VCaP (cell line): Measurements from ENCODE around the gene NIPSNAP2.

ENCODE experiments used
- H3K27ac ChIP-seq: fragments of 450-650 bp; 2 replicates; pipeline ENCODE4 v1.5.1; 2017
- TF ChIP-seq, protein P1 (sequence below): fragments of 450-650 bp; conservative IDR thresholded peaks from 2 replicates; pipeline ENCODE4 v1.5.1; 2017; ENCODE audit warnings: mild to moderate bottlenecking, moderate library complexity

Gene NIPSNAP2

DNA sequence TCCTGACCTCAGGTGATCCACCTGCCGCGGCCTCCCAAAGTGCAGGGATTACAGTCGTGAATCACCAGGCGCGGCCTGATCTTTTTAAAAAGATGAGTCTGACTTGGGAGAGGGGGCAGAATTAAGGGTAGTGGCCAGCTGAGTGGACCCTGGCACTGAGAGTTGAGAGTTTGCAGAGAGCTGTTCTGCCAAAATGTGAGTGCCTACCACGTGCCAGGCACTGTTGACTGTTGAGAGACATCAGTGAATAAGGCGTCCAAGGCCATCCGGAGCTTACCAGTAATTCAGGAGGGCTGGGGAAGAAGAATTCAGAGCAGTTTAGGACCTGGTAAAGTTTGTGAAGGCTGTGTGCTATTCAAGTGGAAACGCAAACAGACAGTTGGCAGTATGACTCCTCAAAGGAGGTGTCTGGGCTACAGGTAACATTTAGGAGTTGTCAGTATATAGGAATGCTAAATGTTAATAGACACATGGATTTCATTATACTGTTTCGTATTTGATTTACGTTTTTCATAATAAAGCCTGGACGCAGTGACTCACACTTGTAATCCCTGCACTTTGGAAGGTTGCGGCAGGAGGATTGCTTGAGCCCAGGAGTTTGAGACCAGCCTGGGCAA is 1.5 kb downstream of the NIPSNAP2 start:
- H3K27ac ChIP-seq: peak overlapping the region; percentile 96

DNA sequence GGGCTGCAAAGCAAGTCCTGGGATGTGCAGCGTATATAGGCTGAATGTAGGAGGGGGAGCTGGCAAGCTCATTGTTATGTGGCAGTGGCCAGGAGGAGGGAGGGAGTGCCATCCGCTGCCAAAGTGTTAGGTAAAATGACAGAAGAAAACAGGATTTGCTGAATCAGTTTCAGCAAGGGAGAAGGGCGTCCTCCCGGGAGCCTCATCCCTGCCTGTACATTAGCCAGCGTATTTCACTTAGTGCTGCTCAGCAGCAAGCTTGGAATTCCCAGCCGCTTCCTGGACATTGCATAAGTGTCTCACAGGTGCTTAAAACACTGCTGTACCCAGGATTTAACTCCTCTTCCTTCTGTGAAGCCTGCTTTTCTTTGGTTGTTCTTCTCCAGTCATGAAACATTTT is 2.5 kb downstream of the NIPSNAP2 start:
- H3K27ac ChIP-seq: peak overlapping the region; percentile 96
- TF ChIP-seq, protein P1, sequence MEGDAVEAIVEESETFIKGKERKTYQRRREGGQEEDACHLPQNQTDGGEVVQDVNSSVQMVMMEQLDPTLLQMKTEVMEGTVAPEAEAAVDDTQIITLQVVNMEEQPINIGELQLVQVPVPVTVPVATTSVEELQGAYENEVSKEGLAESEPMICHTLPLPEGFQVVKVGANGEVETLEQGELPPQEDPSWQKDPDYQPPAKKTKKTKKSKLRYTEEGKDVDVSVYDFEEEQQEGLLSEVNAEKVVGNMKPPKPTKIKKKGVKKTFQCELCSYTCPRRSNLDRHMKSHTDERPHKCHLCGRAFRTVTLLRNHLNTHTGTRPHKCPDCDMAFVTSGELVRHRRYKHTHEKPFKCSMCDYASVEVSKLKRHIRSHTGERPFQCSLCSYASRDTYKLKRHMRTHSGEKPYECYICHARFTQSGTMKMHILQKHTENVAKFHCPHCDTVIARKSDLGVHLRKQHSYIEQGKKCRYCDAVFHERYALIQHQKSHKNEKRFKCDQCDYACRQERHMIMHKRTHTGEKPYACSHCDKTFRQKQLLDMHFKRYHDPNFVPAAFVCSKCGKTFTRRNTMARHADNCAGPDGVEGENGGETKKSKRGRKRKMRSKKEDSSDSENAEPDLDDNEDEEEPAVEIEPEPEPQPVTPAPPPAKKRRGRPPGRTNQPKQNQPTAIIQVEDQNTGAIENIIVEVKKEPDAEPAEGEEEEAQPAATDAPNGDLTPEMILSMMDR: no peak

More for the DNA sequence above, 1.5 kb downstream of the NIPSNAP2 start:
- TF ChIP-seq, protein P1: no peak

DNA sequence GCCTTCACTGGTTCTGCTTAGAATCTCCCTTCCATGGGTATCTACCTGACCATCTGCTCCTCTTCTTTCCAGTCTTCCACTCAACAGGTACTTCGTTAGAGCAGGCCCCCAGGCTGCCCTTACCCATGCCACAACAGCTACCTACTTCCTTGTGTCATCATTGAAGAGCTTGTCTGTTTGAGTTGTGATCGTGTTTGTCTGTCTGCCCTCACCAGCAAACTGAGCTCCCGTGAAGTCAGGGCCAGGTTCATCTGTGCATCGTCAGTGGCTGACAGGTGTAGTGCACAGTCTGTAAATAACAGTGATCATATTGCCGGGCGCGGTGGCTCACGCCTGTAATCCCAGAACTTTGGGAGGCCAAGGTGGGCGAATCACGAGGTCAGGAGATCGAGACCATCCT is 5.0 kb downstream of the NIPSNAP2 start:
- TF ChIP-seq, protein P1: no peak
- no peak overlapping the region for H3K27ac ChIP-seq

DNA sequence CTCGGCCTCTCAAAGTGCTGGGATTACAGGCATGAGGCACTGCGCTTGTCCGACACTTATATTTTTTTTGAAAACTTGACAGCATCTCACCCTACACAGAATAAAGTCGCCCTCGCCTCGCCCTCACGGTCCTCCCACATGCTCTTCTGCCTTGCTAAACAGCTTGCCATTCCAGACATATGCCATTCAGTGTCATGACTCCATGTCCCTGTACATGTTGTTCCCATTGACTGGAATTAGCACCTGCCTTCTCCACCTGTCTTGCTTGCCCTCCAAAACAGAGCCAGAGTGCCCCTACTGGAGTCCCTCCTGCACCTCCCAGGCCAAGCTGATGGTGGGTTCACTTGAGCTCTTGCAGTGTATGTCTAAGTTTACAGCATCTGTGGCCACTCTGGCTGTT is 6.2 kb downstream of the NIPSNAP2 start:
- TF ChIP-seq, protein P1: no peak
- H3K27ac ChIP-seq: no peak overlapping the region

DNA sequence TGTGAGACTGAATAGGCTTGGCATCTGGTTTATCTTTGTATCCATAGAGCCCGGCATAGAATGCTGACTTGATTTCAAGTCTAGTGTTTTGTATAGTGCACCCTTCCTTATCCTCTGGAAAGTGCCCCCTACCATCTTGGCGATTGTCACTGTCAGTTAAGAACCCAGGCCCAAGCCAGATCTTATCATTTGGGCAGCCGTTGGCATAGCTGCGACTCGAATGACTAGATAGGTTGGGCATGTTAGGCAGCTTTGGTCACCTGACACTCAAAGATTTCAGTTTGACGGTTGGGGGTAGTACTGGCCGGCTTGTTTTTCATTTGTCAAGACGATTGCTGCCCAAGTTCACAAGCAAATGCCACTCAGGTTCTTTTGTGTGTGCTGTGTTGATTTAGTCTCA is 6.6 kb downstream of the NIPSNAP2 start:
- no peak overlapping the region for H3K27ac ChIP-seq
- TF ChIP-seq, protein P1: no peak

DNA sequence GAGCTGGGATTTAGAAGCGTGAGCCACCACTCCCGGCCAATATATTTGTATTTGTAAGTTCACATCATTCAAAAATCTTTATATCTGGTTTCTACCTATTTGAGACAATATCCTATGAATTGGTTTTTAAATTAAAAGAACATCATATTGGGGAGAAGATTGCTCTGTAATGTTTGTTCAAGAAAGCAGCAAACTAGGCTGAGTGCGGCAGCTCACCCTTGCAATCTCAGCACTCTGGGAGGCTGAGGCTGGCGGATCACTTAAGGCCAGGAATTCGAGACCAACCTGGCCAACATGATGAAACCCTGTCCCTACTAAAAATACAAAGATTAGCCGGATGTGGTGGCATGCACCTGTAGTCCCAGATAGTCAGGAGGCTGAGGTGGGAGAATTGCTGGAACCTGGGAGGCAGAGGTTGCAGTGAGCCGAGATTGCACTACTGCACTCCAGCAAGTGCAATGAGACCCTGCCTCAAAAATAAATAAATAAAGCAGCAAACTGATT is 9.4 kb downstream of the NIPSNAP2 start:
- TF ChIP-seq, protein P1: no peak
- H3K27ac ChIP-seq: no peak overlapping the region

DNA sequence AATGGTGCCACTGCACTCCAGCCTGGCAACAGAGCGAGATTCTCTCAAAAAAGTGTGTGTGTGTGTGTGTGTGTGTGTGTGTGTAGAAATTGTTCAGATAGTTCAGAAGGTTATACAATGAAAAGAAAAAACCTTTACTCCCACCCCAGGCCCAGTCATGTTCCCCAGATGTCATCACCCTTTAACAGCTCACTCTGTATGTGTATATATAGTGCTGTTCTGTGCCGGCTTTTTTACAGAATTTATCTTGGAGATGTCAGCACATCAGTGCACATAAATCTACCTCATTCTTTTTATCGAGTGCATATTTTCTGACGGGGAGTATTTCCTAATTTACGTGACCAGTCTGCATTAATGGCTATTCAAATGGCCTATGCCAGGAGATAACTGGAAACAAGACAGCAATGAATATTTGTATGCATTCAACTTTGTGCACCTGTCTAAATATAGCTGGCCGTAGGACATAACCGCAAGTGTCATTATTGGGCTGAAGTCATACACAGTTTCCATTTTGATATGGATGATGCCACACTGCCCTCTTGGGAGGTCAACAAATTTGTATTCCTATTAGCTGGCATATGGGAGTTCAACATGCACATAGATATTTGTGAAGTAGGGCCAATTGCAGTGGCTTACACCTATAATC is 11.7 kb downstream of the NIPSNAP2 start:
- TF ChIP-seq, protein P1: no peak
- peak overlapping the region; percentile 84 for H3K27ac ChIP-seq
